WERI-Rb-1 (cell line): Measurements from ENCODE around the gene IZUMO1.
A peak's percentile ranks its signal among the peaks of the same experiment; 100 is the strongest.

ENCODE experiments used
- DNase-seq: peaks from one replicate; pipeline ENCODE4 v3.0.0-alpha.2; 2020
- H3K27ac ChIP-seq: fragments of 250-450 bp; sonication (Bioruptor Pico); 2 replicates; pipeline ENCODE4 v1.5.1; 2020; ENCODE audit warnings: mild to moderate bottlenecking, moderate library complexity
- H3K27me3 ChIP-seq: fragments of 250-450 bp; sonication (Bioruptor Pico); 2 replicates; pipeline ENCODE4 v1.5.1; 2021; ENCODE audit warnings: mild to moderate bottlenecking, low read depth, moderate library complexity; ENCODE audit not compliant: insufficient read depth, severe bottlenecking
- H3K36me3 ChIP-seq: fragments of 250-450 bp; sonication (Bioruptor Pico); 2 replicates; pipeline ENCODE4 v1.5.1; 2020; ENCODE audit warnings: mild to moderate bottlenecking, moderate library complexity
- H3K4me3 ChIP-seq: 2 replicates; pipeline ENCODE4 v1.5.1; 2011; ENCODE audit warnings: low read depth, mild to moderate bottlenecking, control low read depth, low read length
- H3K9me3 ChIP-seq: fragments of 250-450 bp; sonication (Bioruptor Pico); 2 replicates; pipeline ENCODE4 v1.5.1; 2021; ENCODE audit warnings: mild to moderate bottlenecking, moderate library complexity; ENCODE audit not compliant: severe bottlenecking
- CTCF ChIP-seq: IDR thresholded peaks from 2 replicates; pipeline ENCODE4 v1.5.1; 2011; ENCODE audit warnings: low read depth, mild to moderate bottlenecking, control low read depth, inconsistent platforms, low read length

IZUMO1 gene

GRCh38 chr19:48739404-48740163 is 7.1 kb downstream of the IZUMO1 start:
- no peak for TF ChIP-seq CTCF
- H3K4me3 ChIP-seq, result peak overlapping the region; percentile 53

GRCh38 chr19:48738557-48739403 is 7.9 kb downstream of the IZUMO1 start:
- H3K27ac ChIP-seq, result peak overlapping the region; percentile 59
- H3K36me3 ChIP-seq, result no peaks in the 10 kb centered on the region
- DNase-seq, result peak; percentile 98
- H3K27me3 ChIP-seq, result peaks cover 2% of the 10 kb centered on the region
- TF ChIP-seq CTCF, result peak; percentile 28; the same call in 1 of the 2 replicates
- peak overlapping the region; percentile 53 for H3K4me3 ChIP-seq
- no peaks in the 10 kb centered on the region for H3K9me3 ChIP-seq

More at GRCh38 chr19:48739404-48740163, 7.1 kb downstream of the IZUMO1 start:
- no peaks in the 10 kb centered on the region for H3K9me3 ChIP-seq
- H3K36me3 ChIP-seq, result no peaks in the 10 kb centered on the region
- no peak for DNase-seq
- H3K27me3 ChIP-seq, result peaks cover 2% of the 10 kb centered on the region
- peak overlapping the region; percentile 53; the same call in 1 of the 2 replicates for H3K27ac ChIP-seq

GRCh38 chr19:48737360-48737998 is 9.2 kb downstream of the IZUMO1 start:
- Histone ChIP-seq H3K4me3 (no peak overlapping the region), H3K27me3 (peaks cover 2% of the 10 kb centered on the region), H3K9me3 (no peaks in the 10 kb centered on the region), H3K36me3 (no peaks in the 10 kb centered on the region), H3K27ac (no peak overlapping the region)
- no peak for DNase-seq
- no peak for TF ChIP-seq CTCF

GRCh38 chr19:48735031-48735615 is 11.6 kb downstream of the IZUMO1 start:
- Histone ChIP-seq H3K27ac (peak overlapping the region; percentile 84), H3K27me3 (peaks cover 2% of the 10 kb centered on the region), H3K9me3 (no peaks in the 10 kb centered on the region), H3K36me3 (no peaks in the 10 kb centered on the region), H3K4me3 (peak overlapping the region; percentile 48)
- TF ChIP-seq CTCF, result no peak
- peak; percentile 87 for DNase-seq

- no peak overlapping the region for H3K27ac ChIP-seq
- peak overlapping the region; percentile 48; the same call in 1 of the 2 replicates for H3K4me3 ChIP-seq
- no peaks in the 10 kb centered on the region for H3K27me3 ChIP-seq
- TF ChIP-seq CTCF, result no peak
- H3K36me3 ChIP-seq, result no peaks in the 10 kb centered on the region
- no peaks in the 10 kb centered on the region for H3K9me3 ChIP-seq
- DNase-seq, result no peak
Observed at GRCh38 chr19:48734625-48735024, 12.1 kb downstream of the IZUMO1 start.
